HepG2 (cell line): ENCODE results near the gene ZFP90. TPM values are rescaled to one million over a fixed set of nuclear protein-coding genes. Genes with fewer than 3 reads are reported as not detected.

Experiments
- AHR ChIP-seq: IDR thresholded peaks from 2 replicates; pipeline ENCODE4 v1.6.1; 2018; ENCODE audit warnings: missing genetic modification reagents, missing compliant biosample characterization
- BRCA1 ChIP-seq: sonication (generic); formaldehyde crosslinking; IDR thresholded peaks from 2 replicates; pipeline ENCODE4 v1.4.0; 2020; ENCODE audit warnings: missing genetic modification reagents
- FOXO1 ChIP-seq: sonication (generic); formaldehyde crosslinking; IDR thresholded peaks from 2 replicates; pipeline ENCODE4 v1.4.0; 2020; ENCODE audit warnings: missing genetic modification reagents
- MEIS1 ChIP-seq: sonication (generic); formaldehyde crosslinking; IDR thresholded peaks from 2 replicates; pipeline ENCODE4 v1.9.0; 2021; ENCODE audit warnings: mild to moderate bottlenecking, missing genetic modification reagents, moderate library complexity, borderline replicate concordance
- STAG1 ChIP-seq: sonication (generic); formaldehyde crosslinking; IDR thresholded peaks from 2 replicates; pipeline ENCODE4 v1.4.0; 2020; ENCODE audit warnings: missing genetic modification reagents
- polyA plus RNA-seq, 8 experiments: library from polyadenylated mRNA; depleted of rRNA in 3 of 8; stranded (reverse) in 7 of 8; unstranded in 1 of 8; fragments of >200 nt; fragmentation: Illumina TruSeq in 4 of 8; extraction: Trizol in 4 of 8; gene quantifications; 2 replicates each; pipeline versions ENCODE4 v1.2.1 to v1.2.3, GENCODE V29; 2011 to 2016; ENCODE audit warnings: low read depth in 4 of 8, missing spikeins in 1 of 8, mixed read lengths in 1 of 8; ENCODE audit not compliant: insufficient read depth in 1 of 8
- total RNA-seq, 5 experiments: library from RNA; depleted of rRNA; stranded (reverse); fragments of >200 nt; fragmentation: Illumina TruSeq; extraction: Trizol; gene quantifications; 2 replicates each; pipeline ENCODE4 v1.2.3, GENCODE V29; 2016; ENCODE audit warnings: low read depth in 1 of 5
- TF ChIP-seq, protein P1 (sequence below), 2 experiments: sonication (generic) in 1 of 2; formaldehyde crosslinking in 1 of 2; IDR thresholded peaks; 2 replicates each; pipeline versions ENCODE4 v1.6.1 to v1.9.0; 2014 to 2022; ENCODE audit warnings: antibody characterized with exemption in 1 of 2, borderline replicate concordance in 1 of 2, inconsistent platforms in 1 of 2, low read depth in 1 of 2, missing genetic modification reagents in 1 of 2
- TF ChIP-seq, protein P2 (sequence below): sonication (generic); formaldehyde crosslinking; IDR thresholded peaks from 2 replicates; pipeline ENCODE4 v1.4.0; 2020; ENCODE audit warnings: mild to moderate bottlenecking, missing genetic modification reagents

The ZFP90 gene
- total and polyA plus RNA-seq, 2 of the 13 experiments (the other 11 are each of a cell fraction or from before 2014, with no cell fraction given) = 17.6 to 18.9 TPM

DNA sequence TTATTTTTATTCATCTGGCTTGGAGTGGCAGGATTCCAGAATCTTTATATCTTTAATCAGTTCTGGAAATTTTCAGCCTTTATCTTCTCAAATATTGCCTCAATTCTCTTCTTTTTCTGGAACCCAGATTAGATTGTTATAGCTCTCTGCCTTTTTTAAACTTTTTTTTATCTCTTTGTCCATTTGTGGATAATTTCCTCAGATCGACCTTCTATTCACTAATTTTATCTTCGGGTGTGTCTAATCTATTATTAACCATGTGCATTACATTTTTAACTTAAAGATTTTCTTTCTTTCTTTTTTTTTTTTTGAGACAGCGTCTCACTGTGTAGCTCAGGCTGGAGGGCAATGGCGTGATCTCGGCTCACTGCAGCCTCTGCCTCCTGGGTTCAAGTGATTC is 5.2 kb upstream of the ZFP90 start (continued):
- TF ChIP-seq, protein P1, sequence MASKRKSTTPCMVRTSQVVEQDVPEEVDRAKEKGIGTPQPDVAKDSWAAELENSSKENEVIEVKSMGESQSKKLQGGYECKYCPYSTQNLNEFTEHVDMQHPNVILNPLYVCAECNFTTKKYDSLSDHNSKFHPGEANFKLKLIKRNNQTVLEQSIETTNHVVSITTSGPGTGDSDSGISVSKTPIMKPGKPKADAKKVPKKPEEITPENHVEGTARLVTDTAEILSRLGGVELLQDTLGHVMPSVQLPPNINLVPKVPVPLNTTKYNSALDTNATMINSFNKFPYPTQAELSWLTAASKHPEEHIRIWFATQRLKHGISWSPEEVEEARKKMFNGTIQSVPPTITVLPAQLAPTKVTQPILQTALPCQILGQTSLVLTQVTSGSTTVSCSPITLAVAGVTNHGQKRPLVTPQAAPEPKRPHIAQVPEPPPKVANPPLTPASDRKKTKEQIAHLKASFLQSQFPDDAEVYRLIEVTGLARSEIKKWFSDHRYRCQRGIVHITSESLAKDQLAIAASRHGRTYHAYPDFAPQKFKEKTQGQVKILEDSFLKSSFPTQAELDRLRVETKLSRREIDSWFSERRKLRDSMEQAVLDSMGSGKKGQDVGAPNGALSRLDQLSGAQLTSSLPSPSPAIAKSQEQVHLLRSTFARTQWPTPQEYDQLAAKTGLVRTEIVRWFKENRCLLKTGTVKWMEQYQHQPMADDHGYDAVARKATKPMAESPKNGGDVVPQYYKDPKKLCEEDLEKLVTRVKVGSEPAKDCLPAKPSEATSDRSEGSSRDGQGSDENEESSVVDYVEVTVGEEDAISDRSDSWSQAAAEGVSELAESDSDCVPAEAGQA (IDR thresholded peaks at IDR 0.05; ENCODE audit: low read depth) = no peak
- TF ChIP-seq, protein P1 (CRISPR knock-in tag; IDR thresholded peaks at IDR 0.05; ENCODE audit: borderline replicate concordance) = no peak
- TF ChIP-seq BRCA1 (CRISPR knock-in tag) (no peak), AHR (CRISPR knock-in tag) (no peak), MEIS1 (CRISPR knock-in tag) (no peak), STAG1 (no peak), FOXO1 (CRISPR knock-in tag) (no peak)
- TF ChIP-seq, protein P2, sequence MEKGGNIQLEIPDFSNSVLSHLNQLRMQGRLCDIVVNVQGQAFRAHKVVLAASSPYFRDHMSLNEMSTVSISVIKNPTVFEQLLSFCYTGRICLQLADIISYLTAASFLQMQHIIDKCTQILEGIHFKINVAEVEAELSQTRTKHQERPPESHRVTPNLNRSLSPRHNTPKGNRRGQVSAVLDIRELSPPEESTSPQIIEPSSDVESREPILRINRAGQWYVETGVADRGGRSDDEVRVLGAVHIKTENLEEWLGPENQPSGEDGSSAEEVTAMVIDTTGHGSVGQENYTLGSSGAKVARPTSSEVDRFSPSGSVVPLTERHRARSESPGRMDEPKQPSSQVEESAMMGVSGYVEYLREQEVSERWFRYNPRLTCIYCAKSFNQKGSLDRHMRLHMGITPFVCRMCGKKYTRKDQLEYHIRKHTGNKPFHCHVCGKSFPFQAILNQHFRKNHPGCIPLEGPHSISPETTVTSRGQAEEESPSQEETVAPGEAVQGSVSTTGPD (CRISPR knock-in tag) = no peak
- TF ChIP-seq, all 625 proteins: peak for 0
